Epithelial cell of prostate (primary cell): ENCODE results near the gene CARS1.

Experiments
- DNase-seq: peaks from one replicate; pipeline ENCODE4 v3.0.0-alpha.2; 2011; ENCODE audit warnings: low read depth, low spot score
- H3K27ac ChIP-seq: fragments of 450-650 bp; 2 replicates; pipeline ENCODE4 v1.5.1; 2017; ENCODE audit warnings: mild to moderate bottlenecking

Gene CARS1

DNA sequence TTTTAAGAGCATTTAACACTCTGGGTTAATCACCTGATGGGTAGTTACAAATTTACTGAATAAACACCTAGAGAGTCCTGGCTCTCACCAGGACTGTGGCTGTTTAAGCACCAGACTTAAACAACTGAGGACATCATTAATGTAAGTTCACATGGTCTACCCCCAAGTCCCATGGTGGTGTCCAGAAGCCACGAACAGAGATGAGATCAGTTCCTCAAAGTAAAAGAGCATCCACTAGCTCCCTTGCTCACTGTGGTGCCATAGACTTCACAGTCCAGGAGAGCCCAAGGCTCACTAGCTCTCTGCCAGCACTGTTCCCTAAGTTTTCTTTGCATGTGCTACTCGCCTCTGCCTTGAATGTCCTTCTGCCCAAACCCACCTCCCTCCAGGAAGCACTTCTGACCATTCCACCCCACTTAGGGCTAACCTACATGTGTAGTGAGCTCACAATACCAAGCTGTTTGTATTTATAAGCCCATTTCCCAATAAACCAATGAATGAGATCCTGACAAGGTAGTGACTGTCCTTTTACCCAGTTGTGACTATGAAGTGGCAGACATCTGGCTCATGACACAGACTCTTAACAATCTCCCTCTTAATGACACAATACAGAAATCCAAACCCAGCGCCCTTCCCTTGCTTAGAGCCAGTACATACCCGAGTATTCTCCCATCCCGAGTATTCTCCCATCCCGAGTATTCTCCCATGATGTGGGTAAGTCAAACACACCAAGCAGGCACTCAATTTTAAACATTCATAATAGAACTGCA is 80.7 kb downstream of the CARS1 start:
- no peak for DNase-seq
- no peak overlapping the region for H3K27ac ChIP-seq

DNA sequence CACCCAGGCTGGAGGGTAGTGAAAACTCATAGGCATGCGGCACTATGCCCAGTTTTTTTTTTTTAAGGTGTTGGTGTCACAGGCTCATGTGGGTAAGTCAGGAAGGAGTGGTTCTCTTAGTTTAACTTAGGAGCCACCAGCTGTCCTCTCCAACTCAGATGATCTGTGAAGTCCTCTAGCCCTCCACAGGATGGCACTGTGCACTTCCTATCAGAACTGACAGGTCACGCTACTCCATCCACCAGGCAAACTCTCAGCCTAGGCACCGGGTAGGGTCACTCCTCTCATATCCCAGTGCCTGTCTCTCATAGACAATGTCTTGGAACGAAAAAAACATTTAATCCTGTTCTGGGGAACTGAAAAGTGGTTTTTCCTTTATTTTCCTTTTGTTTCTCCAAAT is 81.6 kb downstream of the CARS1 start:
- DNase-seq: no peak

DNA sequence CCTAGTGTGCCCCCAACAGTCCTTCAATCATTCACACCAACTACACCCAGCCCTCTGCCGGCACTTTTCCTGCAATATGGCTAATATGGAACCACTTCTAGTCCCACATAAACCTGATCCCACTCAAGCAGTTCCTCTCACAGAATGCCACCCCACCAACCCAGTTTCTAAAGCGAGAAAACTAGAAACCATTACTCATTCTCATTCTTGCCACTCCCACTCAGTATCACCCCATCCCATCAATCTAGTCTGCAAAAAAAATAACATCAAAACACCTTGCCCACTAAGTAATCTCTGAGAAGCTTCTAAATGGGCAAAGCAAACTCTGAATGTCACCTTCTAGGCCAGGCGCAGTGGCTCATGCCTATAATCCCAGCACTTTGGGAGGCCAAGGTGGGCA is 83.0 kb downstream of the CARS1 start:
- DNase-seq: no peak
- H3K27ac ChIP-seq: no peak overlapping the region

More for the DNA sequence above, 81.6 kb downstream of the CARS1 start:
- H3K27ac ChIP-seq: no peak overlapping the region

DNA sequence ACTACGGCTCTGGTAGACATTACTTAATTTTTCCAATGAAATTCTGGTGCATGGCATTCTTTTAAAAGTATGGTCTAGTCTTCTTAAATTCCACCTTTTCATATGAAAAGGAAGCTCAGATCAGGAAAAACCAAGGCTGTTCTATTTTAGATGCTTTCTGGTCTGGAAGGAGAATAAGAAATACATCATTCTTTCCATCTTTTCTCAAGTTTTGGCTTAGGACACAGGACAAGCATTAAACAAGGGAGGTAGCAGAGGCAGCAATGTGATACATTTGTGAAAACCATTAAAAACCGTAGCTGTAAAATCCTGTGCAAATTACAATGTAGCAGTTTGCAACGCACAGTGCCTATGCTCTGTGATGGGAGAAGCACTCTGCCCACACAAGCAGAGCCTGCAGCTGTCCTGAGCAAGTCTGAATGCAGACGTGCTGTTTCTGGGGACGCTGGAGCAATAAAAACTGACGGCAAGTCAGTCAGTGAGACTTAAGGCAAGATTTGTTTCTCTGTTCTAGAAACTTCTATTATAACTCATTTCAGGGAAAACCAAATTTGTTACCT is 88.8 kb downstream of the CARS1 start:
- H3K27ac ChIP-seq: no peak overlapping the region
- DNase-seq: no peak

DNA sequence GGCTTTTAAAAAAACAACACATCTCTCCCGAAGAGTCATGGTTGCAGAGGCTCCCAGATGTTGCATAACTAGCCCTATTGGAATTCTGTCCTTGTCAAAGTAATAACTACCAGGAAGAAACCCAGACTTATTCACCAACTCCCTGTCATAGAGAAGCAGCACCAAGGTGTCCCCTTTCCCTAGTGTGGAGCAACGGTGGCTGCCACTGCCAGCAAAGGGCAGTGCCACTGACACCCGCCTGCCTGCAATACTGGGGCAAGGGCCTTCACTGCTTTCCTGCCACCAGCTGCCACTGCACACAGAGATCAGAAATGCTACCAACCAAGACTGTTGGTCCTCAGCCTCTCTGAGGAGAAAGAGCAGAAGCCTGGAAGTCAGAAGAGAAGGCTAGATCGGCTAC is 92.4 kb downstream of the CARS1 start:
- no peak overlapping the region for H3K27ac ChIP-seq

DNA sequence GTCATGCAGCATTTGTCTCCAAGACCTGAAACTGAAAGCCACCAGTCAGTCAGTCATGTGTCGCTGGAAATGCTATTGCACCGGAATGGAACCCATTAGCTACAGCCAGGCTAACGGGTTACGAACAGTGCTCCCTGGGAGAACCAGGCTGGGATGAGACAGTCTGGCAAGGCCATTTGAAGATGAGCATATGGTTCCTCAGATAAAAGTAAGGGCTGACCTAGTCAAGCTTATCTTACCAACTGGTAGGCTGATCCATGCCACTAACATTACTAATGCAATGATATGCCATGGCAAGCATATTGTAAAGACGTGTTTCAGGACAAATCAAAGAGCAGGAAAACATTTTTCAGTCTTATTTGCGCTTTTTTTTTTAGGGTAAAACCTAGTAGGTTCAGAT is 93.5 kb downstream of the CARS1 start:
- DNase-seq: no peak

More for the DNA sequence above, 92.4 kb downstream of the CARS1 start:
- DNase-seq: no peak

DNA sequence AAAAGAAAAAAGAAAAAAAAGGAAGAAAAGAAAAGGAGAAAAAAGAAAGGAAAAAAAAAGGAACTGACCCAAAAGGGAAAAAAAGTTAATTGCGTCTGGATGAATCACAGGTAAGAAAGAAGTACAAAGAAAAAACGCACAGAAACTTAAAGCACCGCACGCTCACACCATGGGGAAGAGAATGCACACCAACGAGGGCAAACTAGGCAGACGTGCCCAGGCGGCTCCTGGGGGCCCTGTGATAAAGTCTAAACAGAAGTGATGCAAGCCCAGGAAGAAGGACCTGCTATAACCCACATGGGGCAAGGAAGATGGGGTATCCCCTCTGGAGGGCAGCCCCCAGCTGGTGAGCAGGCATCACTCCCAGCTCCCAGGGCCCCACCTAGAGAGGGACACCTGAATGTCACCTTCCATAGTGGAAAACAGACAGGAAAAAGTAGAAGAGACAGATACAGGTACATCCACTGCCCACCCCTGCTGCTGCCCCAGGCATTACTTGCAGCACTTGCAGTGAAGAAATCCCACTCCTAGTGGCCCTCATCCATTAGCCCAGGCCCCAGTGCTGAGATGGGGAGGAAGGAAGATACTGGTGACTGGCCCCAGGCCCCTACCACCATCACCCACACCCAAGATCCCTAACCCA is 94.0 kb downstream of the CARS1 start:
- no peak for DNase-seq
- peak overlapping the region; percentile 44 for H3K27ac ChIP-seq

More for the DNA sequence above, 93.5 kb downstream of the CARS1 start:
- peak overlapping the region; percentile 44 for H3K27ac ChIP-seq

DNA sequence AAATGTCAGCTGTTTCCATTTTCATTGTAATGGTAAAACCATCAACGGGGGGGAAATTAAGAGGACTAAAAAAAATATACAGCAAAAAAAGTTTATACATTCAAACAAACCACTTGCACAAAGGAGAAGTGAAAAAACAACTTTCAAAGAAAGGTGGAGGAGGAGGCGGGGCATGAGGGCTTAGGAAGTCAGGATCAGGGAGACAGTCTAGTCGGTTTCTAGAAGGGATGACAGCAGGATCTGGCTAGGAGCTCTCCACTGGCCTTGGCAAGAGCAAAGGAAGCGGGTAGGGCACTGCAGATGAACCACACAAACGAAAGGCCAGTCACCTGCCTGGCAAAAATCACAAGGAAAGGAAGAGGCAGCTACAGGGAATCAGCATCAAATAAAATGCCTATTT is 96.1 kb downstream of the CARS1 start:
- no peak overlapping the region for H3K27ac ChIP-seq
- no peak for DNase-seq

DNA sequence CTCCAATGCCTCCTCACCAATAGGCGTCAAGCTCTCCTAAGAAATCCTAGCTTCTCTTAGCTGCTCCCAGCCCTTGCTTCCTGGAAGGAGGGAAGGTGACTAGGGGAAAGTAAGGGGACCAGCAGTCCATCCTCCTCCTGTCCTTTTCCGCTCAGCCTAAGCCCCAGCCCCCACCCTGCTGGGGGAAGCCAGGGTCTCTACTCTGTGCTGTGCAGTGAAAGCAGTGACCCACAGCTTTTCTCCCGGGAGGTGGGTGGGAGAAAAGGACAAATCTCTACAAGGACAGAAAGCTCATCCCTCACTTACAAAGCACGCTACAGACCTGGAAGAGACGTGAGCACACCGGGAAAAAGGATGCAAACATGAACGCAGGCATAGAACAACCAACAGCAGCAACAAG is 97.1 kb downstream of the CARS1 start:
- H3K27ac ChIP-seq: no peak overlapping the region
- DNase-seq: no peak

DNA sequence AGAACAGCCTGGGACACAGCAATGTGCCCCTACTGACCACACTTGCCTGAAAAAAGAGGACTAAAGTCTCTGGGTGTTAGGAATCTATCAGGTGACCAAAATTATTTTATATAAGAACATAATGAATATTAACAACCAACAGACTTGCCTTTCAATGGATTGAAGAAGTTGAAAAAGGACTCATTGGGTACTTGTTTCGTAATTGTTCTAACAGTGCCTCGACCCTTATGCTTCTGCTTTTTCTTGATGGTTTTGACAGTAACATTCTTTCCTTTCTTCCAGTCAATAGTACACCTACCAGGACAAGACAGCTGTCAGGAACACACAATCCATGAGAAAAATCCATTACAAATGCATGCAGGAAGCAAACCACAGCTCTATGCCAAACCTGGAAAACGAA is 99.0 kb downstream of the CARS1 start:
- H3K27ac ChIP-seq: no peak overlapping the region
- no peak for DNase-seq

DNA sequence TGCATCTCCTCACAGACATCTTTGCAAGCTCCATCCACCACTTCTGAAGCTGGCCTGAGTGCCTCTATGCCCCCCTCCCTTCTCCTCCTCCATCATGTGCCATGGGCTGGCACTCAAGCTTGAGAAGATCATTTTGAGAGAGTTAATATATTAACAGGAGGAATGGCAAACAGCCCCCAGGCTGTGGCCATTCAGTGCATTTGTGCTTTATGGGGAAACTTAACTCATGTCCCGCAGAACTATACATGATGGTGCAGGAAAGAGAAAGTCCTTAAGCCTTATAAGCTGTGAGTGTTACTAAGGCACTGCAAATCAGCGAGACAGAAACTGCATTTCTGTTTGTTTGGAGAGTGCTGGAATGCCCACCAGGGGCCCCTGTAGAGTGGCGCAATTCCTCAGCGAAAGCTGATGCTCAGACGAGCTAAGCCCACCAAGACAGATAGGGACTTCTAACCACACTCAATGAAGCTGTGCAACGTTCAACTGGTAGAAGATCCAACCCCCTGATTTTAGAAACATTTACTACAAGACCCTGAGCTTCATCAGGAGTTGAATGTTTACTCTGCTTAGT is 101.2 kb downstream of the CARS1 start:
- no peak for DNase-seq
- H3K27ac ChIP-seq: no peak overlapping the region

DNA sequence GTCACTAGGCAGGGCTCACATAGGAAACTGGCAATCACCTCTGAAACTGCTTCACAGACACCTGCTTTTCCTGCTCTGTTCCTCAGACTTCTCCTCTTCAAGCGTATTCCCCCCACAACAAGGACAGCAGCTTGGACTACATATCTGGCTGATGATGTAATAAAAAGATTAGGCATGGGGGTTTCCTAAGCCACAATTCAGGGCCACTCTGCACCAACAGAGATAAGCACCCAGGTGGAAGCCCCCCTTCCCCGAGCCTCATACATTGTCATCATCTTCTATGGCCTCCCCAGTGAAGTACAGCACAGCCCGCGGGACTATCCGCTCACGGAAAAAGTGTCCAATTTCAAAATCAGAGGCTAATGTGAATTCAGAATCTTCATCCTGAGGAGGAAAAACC is 103.0 kb downstream of the CARS1 start:
- H3K27ac ChIP-seq: no peak overlapping the region
- DNase-seq: no peak

DNA sequence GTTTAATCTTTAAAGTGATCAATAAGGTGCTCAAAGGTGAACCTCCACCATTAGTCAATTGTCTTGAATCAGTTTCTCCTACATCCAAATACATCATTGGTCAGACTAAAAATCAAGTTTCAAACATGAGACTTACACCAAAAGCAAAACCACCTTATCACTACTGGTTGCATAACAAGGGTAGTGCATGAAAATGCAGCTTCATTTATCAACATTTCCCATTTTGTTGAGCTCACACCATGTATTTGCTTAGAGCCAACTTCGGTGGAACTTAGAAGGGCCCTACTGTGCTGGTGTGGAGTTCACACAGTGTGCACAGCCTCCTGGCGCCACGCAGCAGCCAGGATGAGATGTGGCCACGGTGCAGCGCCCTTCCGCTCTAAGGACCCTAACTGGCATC is 104.9 kb downstream of the CARS1 start:
- H3K27ac ChIP-seq: no peak overlapping the region
- no peak for DNase-seq

DNA sequence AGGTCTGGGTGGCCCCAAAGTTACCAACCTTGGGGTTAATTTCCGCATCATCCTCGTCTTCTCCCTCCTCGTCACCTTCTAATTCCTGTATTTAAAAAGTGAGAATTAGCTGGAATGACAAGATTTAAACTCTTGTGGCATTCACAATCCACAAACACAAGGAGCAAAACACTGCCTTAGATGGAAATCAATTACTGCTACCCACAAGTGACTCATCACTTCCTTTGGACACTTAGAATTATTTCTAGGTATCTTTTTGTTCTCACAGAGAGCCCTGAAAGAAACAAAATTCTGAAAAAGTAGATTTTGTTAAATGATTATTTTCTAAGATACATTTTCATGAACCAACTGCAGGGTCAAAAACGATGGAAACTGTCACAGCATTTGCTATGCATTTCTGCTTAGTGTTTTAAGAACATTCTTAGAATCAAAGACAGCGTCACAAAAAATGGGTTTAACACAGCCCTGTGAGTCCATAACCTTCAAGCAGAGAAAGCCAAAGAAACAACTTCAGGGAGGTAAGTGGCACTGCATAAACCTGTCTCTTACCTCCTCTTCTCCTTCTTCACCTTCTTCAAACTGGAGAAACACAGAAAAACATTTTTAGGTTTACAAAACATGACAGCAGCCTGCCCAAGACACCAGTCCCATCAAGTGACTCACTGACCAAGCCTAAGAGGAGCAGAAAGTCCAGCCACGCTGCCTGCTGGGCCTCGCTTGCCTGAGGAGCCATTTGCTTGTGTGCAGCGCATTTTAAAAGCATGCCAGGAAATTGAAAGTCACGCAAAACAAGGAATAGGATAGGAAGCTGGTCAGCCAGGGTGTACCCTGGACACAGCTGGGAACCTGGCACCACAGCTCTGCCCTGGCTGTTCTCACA is 105.8 kb downstream of the CARS1 start:
- peak overlapping the region; percentile 27 for H3K27ac ChIP-seq
- no peak for DNase-seq
